Astrocyte of the spinal cord (primary cell): ENCODE results near the gene NDUFAF2.
A peak's percentile ranks its signal among the peaks of the same experiment; 100 is the strongest.

ENCODE experiments used
- DNase-seq: peaks from one replicate; pipeline ENCODE4 v3.0.0; 2011; ENCODE audit warnings: low read depth, low spot score
- H3K4me3 ChIP-seq: 2 replicates; pipeline ENCODE4 v1.5.1; 2011; ENCODE audit warnings: low read depth, mild to moderate bottlenecking, low read length, moderate library complexity
- in situ Hi-C: cut with HindIII; loops from 2 replicates; pipeline ENCODE4 v1.10.0; 2017; ENCODE audit warnings: low sequenced_read_pairs
- TF ChIP-seq, protein P1 (sequence below): IDR thresholded peaks from 2 replicates; pipeline ENCODE4 v1.5.1; 2012; ENCODE audit warnings: low read depth, mild to moderate bottlenecking, low read length, inconsistent platforms

Gene NDUFAF2

DNA sequence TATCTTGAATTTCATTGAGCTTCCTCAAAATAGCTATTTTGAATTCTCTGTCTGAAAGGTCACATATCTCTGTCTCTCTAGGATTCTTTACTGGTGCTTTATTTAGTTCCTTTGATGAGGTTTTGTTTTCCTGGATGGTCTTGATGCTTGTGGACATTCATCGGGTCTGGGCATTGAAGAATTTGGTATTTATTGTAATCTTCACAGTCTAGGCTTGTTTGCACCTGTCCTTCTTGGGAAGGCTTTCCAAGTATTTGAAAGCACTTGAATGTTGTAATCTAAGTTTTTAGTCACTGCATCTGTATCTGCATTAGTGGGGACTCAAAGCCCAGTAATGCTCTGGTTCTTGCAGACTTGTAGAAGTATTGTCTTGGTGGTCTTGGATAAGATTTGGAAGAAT, 169.4 kb downstream of the NDUFAF2 start:
- no peak for DNase-seq
- no peak overlapping the region for H3K4me3 ChIP-seq
- in situ Hi-C loops, result no loop called here
- TF ChIP-seq, protein P1, sequence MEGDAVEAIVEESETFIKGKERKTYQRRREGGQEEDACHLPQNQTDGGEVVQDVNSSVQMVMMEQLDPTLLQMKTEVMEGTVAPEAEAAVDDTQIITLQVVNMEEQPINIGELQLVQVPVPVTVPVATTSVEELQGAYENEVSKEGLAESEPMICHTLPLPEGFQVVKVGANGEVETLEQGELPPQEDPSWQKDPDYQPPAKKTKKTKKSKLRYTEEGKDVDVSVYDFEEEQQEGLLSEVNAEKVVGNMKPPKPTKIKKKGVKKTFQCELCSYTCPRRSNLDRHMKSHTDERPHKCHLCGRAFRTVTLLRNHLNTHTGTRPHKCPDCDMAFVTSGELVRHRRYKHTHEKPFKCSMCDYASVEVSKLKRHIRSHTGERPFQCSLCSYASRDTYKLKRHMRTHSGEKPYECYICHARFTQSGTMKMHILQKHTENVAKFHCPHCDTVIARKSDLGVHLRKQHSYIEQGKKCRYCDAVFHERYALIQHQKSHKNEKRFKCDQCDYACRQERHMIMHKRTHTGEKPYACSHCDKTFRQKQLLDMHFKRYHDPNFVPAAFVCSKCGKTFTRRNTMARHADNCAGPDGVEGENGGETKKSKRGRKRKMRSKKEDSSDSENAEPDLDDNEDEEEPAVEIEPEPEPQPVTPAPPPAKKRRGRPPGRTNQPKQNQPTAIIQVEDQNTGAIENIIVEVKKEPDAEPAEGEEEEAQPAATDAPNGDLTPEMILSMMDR, result no peak

DNA sequence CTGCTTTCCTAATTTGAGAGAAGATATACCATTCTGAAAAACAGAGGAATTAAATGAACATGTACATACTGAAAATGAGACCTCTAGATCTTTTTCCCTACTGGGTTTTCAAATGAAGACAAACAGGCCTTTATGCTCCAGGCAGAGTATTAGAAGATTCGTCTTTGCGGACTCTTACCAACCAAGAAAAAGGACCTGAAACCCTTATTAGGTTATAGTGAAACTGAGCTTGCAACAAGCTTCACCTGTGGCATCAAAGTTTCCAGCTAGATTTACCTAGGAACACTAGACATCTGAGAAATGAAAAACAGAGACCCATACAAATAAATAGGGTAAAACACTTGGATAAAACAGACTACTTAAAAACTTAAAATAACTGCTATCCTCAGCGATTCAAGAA, 171.0 kb downstream of the NDUFAF2 start:
- no peak for DNase-seq
- TF ChIP-seq, protein P1, result no peak
- H3K4me3 ChIP-seq, result no peak overlapping the region
- in situ Hi-C loops, result no loop called here

GRCh38 chr5:61119066-61119465, 174.1 kb downstream of the NDUFAF2 start:
- TF ChIP-seq, protein P1, result no peak
- in situ Hi-C loops, result no loop called here

GRCh38 chr5:61120534-61120933, 175.5 kb downstream of the NDUFAF2 start:
- no peak overlapping the region for H3K4me3 ChIP-seq
- TF ChIP-seq, protein P1, result no peak
- in situ Hi-C loops, result no loop called here
- peak; percentile 22 for DNase-seq

More at GRCh38 chr5:61119066-61119465, 174.1 kb downstream of the NDUFAF2 start:
- DNase-seq, result no peak
- no peak overlapping the region for H3K4me3 ChIP-seq

DNA sequence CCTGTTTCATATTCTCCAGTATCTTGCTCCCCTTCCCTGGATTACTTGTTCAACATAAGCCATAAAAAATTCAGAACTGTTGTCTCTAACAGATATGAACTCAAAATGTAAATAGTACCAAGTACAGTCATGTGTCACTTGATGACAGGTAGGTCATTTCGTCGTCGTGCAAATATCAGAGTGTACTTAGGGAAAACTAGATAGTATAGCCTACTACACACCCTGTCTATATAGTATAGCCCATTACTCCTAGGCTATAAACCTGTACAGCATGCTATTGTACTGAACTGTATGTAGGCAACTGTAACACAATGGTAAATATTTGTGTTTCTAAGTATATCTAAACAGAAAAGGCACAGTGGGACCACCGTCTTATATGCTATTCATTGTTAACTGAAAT, 178.1 kb downstream of the NDUFAF2 start:
- DNase-seq, result no peak
- TF ChIP-seq, protein P1, result no peak
- no peak overlapping the region for H3K4me3 ChIP-seq
- in situ Hi-C loops, result no loop called here

DNA sequence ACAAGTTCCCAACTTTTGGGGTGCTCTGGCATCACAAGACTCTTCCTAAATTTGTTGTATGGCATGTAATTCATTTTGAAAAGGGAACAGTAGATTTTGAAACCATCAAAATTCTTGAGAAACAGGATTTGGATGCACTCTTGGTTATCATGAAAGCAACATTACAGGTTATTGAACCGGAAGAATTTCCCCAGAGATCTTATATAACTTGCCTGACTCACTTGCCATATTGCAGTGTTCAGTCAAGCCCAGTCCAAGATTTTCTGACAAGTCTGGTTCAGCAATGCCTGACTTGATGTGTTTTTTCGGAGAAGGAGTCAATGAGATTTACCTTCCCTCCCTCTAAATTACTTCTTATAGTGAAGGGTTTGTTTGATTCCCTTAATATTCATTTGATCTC, 185.3 kb downstream of the NDUFAF2 start:
- no peak overlapping the region for H3K4me3 ChIP-seq
- TF ChIP-seq, protein P1, result no peak
- in situ Hi-C loops, result no loop called here

GRCh38 chr5:61132559-61132958, 187.6 kb downstream of the NDUFAF2 start:
- in situ Hi-C loops, result no loop called here

More for the DNA sequence above, 185.3 kb downstream of the NDUFAF2 start:
- DNase-seq, result no peak

More at GRCh38 chr5:61132559-61132958, 187.6 kb downstream of the NDUFAF2 start:
- TF ChIP-seq, protein P1, result no peak
- no peak overlapping the region for H3K4me3 ChIP-seq
- peak; percentile 38 for DNase-seq
